Upper lobe of left lung (tissue), 4 donors: ENCODE data around the gene CSF1R.

Experiments
- CTCF ChIP-seq, 6 experiments: fragments of 450-650 bp in 4 of 6; fragments of 200-600 bp in 2 of 6; sonication (generic) in 2 of 6; IDR thresholded peaks; one replicate each; pipeline ENCODE4 v1.5.1; 2016 to 2019; ENCODE audit warnings: antibody characterized with exemption in 6 of 6
- EP300 ChIP-seq, 4 donors: sonication (generic); formaldehyde crosslinking; IDR thresholded peaks; one replicate each; pipeline ENCODE4 v1.5.1; 2017; ENCODE audit warnings: antibody characterized with exemption in 4 of 4, control low read depth in 2 of 4
- POLR2A ChIP-seq, 4 donors: fragments of 450-650 bp; IDR thresholded peaks; one replicate each; pipeline ENCODE4 v1.5.1; 2016 to 2017; ENCODE audit warnings: antibody characterized with exemption in 4 of 4, mild to moderate bottlenecking in 2 of 4
- POLR2AphosphoS5 ChIP-seq, 2 donors: sonication (generic); formaldehyde crosslinking; IDR thresholded peaks; one replicate each; pipeline ENCODE4 v1.5.1; 2017; ENCODE audit warnings: antibody characterized with exemption in 2 of 2

GRCh38 chr5:150056075-150056443, 30.3 kb downstream of the CSF1R start:
- TF ChIP-seq POLR2A (IDR thresholded peaks at IDR 0.05) (no peak), CTCF (IDR thresholded peaks at IDR 0.05) (no peak), EP300 (IDR thresholded peaks at IDR 0.05) (no peak), POLR2AphosphoS5 (IDR thresholded peaks at IDR 0.05) (no peak)
